GM23338 (cell line): ENCODE results near the gene TRAF1. TPM values are rescaled to one million over a fixed set of nuclear protein-coding genes. Genes with fewer than 3 reads are reported as not detected.

Experiments used
- ATAC-seq: fragments of 200-7000 bp; cut with Tn5 transposase; 3 replicates; pipeline ENCODE4 v1.9.1; 2020
- DNase-seq: peaks from one replicate; pipeline ENCODE4 v3.0.0-alpha.2; 2015; ENCODE audit warnings: low spot score
- H2AFZ ChIP-seq: fragments of 200-600 bp; sonication (generic); 2 replicates; pipeline ENCODE4 v1.8.0; 2016; ENCODE audit warnings: antibody characterized with exemption, mild to moderate bottlenecking, moderate library complexity
- H3F3A ChIP-seq: fragments of 200-600 bp; sonication (generic); replicated peaks from 2 replicates; pipeline ENCODE4 v1.8.0; 2017; ENCODE audit warnings: antibody characterized with exemption, mixed run types, low read depth
- H3K27ac ChIP-seq: fragments of 200-600 bp; sonication (generic); 2 replicates; pipeline ENCODE4 v1.6.1; 2016; ENCODE audit warnings: low read depth
- H3K27me3 ChIP-seq: fragments of 200-600 bp; sonication (generic); 2 replicates; pipeline ENCODE4 v1.8.0; 2016; ENCODE audit warnings: mild to moderate bottlenecking, mixed run types, moderate library complexity; ENCODE audit not compliant: insufficient read depth
- H3K36me3 ChIP-seq: fragments of 200-600 bp; sonication (generic); 2 replicates; pipeline ENCODE4 v1.8.0; 2016; ENCODE audit warnings: mild to moderate bottlenecking; ENCODE audit not compliant: insufficient read depth
- H3K4me1 ChIP-seq: fragments of 200-600 bp; sonication (generic); 2 replicates; pipeline ENCODE4 v1.8.0; 2016; ENCODE audit warnings: mild to moderate bottlenecking, moderate library complexity; ENCODE audit not compliant: insufficient read depth
- H3K4me2 ChIP-seq: fragments of 200-600 bp; sonication (generic); 2 replicates; pipeline ENCODE4 v1.7.1; 2017; ENCODE audit warnings: mixed run types
- H3K4me3 ChIP-seq: fragments of 200-600 bp; sonication (generic); 2 replicates; pipeline ENCODE4 v1.6.1; 2016; ENCODE audit warnings: mixed run types
- H3K79me2 ChIP-seq: fragments of 200-600 bp; sonication (generic); replicated peaks from 2 replicates; pipeline ENCODE4 v1.8.0; 2017; ENCODE audit warnings: mild to moderate bottlenecking; ENCODE audit not compliant: insufficient read depth
- H3K9me2 ChIP-seq: fragments of 200-600 bp; sonication (generic); 2 replicates; pipeline ENCODE4 v1.8.0; 2017; ENCODE audit not compliant: insufficient read depth
- H4K20me1 ChIP-seq: fragments of 200-600 bp; sonication (generic); replicated peaks from 2 replicates; pipeline ENCODE4 v1.8.0; 2017; ENCODE audit warnings: mild to moderate bottlenecking; ENCODE audit not compliant: insufficient read depth
- H3K27ac Mint-ChIP-seq: 2 replicates; pipeline ENCODE4 v1.8.0; 2020; ENCODE audit warnings: inconsistent platforms, mild to moderate bottlenecking, moderate library complexity, mixed read lengths
- H3K27me3 Mint-ChIP-seq: 3 replicates; pipeline ENCODE4 v1.8.0; 2022; ENCODE audit warnings: low read depth, mild to moderate bottlenecking, moderate library complexity, mixed read lengths, inconsistent platforms; ENCODE audit not compliant: insufficient read depth, poor library complexity
- H3K36me3 Mint-ChIP-seq: 3 replicates; pipeline ENCODE4 v1.8.0; 2021; ENCODE audit warnings: low read depth, mild to moderate bottlenecking, inconsistent platforms, moderate library complexity, mixed read lengths
- H3K4me1 Mint-ChIP-seq: 3 replicates; pipeline ENCODE4 v1.8.0; 2020; ENCODE audit warnings: mild to moderate bottlenecking, inconsistent platforms, mixed read lengths
- H3K4me3 Mint-ChIP-seq: 3 replicates; pipeline ENCODE4 v1.8.0; 2021; ENCODE audit warnings: moderate library complexity, mild to moderate bottlenecking, inconsistent platforms, mixed read lengths
- H3K9me3 Mint-ChIP-seq: 3 replicates; pipeline ENCODE4 v1.8.0; 2020; ENCODE audit warnings: moderate library complexity, mild to moderate bottlenecking, inconsistent platforms, mixed read lengths
- CREB1 ChIP-seq: fragments of 250-450 bp; sonication (Bioruptor Pico); IDR thresholded peaks from 2 replicates; pipeline ENCODE4 v1.5.0; 2020; ENCODE audit warnings: low read depth, mild to moderate bottlenecking, moderate library complexity
- EZH2 ChIP-seq: fragments of 200-600 bp; sonication (generic); IDR thresholded peaks from one replicate; pipeline ENCODE4 v1.8.0; 2017; ENCODE audit warnings: antibody characterized with exemption, mild to moderate bottlenecking, low read depth; ENCODE audit not compliant: unreplicated experiment
- POLR2AphosphoS5 ChIP-seq: IDR thresholded peaks from 2 replicates; pipeline ENCODE4 v1.6.1; 2016; ENCODE audit warnings: antibody characterized with exemption, low read depth
- REST ChIP-seq: IDR thresholded peaks from one replicate; pipeline ENCODE4 v1.6.1; 2018; ENCODE audit warnings: antibody characterized with exemption; ENCODE audit not compliant: unreplicated experiment
- ZNF114 ChIP-seq: fragments of 250-450 bp; sonication (Bioruptor Pico); IDR thresholded peaks from 2 replicates; pipeline ENCODE4 v1.5.0; 2020; ENCODE audit warnings: mild to moderate bottlenecking, moderate library complexity
- ZNF331 ChIP-seq: fragments of 250-450 bp; sonication (Bioruptor Pico); IDR thresholded peaks from 2 replicates; pipeline ENCODE4 v1.5.0; 2020; ENCODE audit warnings: low read depth, mild to moderate bottlenecking, moderate library complexity
- ZNF462 ChIP-seq: fragments of 250-450 bp; sonication (Bioruptor Pico); IDR thresholded peaks from 2 replicates; pipeline ENCODE4 v1.5.0; 2020; ENCODE audit warnings: mild to moderate bottlenecking, moderate library complexity
- polyA plus RNA-seq: library from polyadenylated mRNA; unstranded; fragments of >200 nt; fragmentation: Nextera tagmentation; extraction: Ambion mirVana; gene quantifications from 2 replicates; pipeline ENCODE4 v1.2.1, GENCODE V29; 2016
- total RNA-seq: library from RNA; depleted of rRNA; stranded (reverse); fragments of >200 nt; shearing (Covaris generic); gene quantifications from 2 replicates; pipeline ENCODE4 v1.2.3, GENCODE V29; 2014

TRAF1 gene
- total and polyA plus RNA-seq, 2 experiments from 2014 or later = 0.39 to 1.4 TPM

- TF ChIP-seq ZNF462 (CRISPR knock-in tag) = no peak
- no peak for TF ChIP-seq CREB1 (CRISPR knock-in tag)
- no peak for TF ChIP-seq EZH2
- no peak for TF ChIP-seq ZNF331
- no peak for TF ChIP-seq POLR2AphosphoS5
- no peak for TF ChIP-seq ZNF114
These were observed 49.1 kb downstream of the TRAF1 start (continued) for GRCh38 chr9:120877276-120878034.

GRCh38 chr9:120876842-120877240 lies 49.8 kb downstream of the TRAF1 start, which contains the start of gene PHF19:
Gene PHF19 (minus strand): TSS chr9:120877188. CDS start chr9:120874741, 2,447 bp downstream.
- peaks cover 26% of the 10 kb centered on the region for H3K27me3 Mint-ChIP-seq
- H3K4me3 ChIP-seq = peak within 1 kb of the TSS; percentile 89
- peak within 1 kb of the TSS; percentile 92 for H3K27ac ChIP-seq
- H3K27ac Mint-ChIP-seq = peak within 1 kb of the TSS; percentile 37; the same call in 1 of the 2 replicates
- no peaks in the 10 kb centered on the region for H3K9me3 Mint-ChIP-seq
- H3K36me3 ChIP-seq = peaks cover 5% of the 10 kb centered on the region; the same call in 1 of the 2 replicates
- peaks cover 44% of the 10 kb centered on the region for H3K4me1 ChIP-seq
- peaks cover 27% of the 10 kb centered on the region for H3F3A ChIP-seq
- peak within 1 kb of the TSS; percentile 91 for H3K4me2 ChIP-seq
- H3K36me3 Mint-ChIP-seq = peaks cover 32% of the 10 kb centered on the region
- H4K20me1 ChIP-seq = no peaks in the 10 kb centered on the region
- H3K79me2 ChIP-seq = peaks cover 6% of the 10 kb centered on the region; the same call in 1 of the 2 replicates
- peaks cover 8% of the 10 kb centered on the region for H3K27me3 ChIP-seq
- peak; percentile 41 for DNase-seq
- peaks cover 59% of the 10 kb centered on the region for H3K4me1 Mint-ChIP-seq
- H2AFZ ChIP-seq = peak within 1 kb of the TSS; percentile 99
- H3K4me3 Mint-ChIP-seq = peak within 1 kb of the TSS; percentile 75
- no peak for ATAC-seq
- no peaks in the 10 kb centered on the region for H3K9me2 ChIP-seq
- TF ChIP-seq REST = no peak
